Activated T-helper 1 cell treated with anti-CD3 and anti-CD28 coated beads, Interleukin-2, amount 50 U/mL, for 16 hours (primary cell): Measurements from ENCODE around the gene PIP.
"Not testable (repeated sequence)": the region's sequence is repeated elsewhere in the genome, so short reads cannot be mapped to it uniquely, and the experiment has no call there.

Experiments used
- DNase-seq, 2 donors: peaks; one replicate each; pipeline ENCODE4 v3.0.0-alpha.2; 2020; ENCODE audit warnings: low read depth in 1 of 2, low spot score in 1 of 2

The PIP gene

GRCh38 chr7:143177374-143178119 lies 45.7 kb downstream of the PIP start:
- DNase-seq = no peak

GRCh38 chr7:143180771-143181170 lies 48.9 kb downstream of the PIP start:
- not testable (repeated sequence) for DNase-seq

GRCh38 chr7:143181349-143181748 lies 49.5 kb downstream of the PIP start:
- DNase-seq = no peak

- DNase-seq = no peak
These were observed 51.1 kb downstream of the PIP start, which contains the start of gene TAS2R39 for GRCh38 chr7:143183024-143183423. TAS2R39 (plus strand) TSS chr7:143183419; CDS start chr7:143183419, 0 bp downstream.

- DNase-seq = no peak
These were observed 53.7 kb downstream of the PIP start for GRCh38 chr7:143185551-143185950.

- DNase-seq = no peak
These were observed 57.1 kb downstream of the PIP start for GRCh38 chr7:143188994-143189393.
